A549 treated with DMSO at 1 μM for 4 hours (cell line): ENCODE data around the gene ABCF2. TPM values are rescaled to one million over a fixed set of nuclear protein-coding genes. Genes with fewer than 3 reads are reported as not detected.

Experiments
- total RNA-seq: library from RNA; stranded (reverse); fragments of 200-300 nt; extraction: Qiagen RNA extraction; gene quantifications from 5 replicates; pipeline ENCODE4 v1.2.3, GENCODE V29; 2022; ENCODE audit warnings: low read depth

Gene ABCF2
- 65.3 to 71.7 TPM (median 70.5 TPM) in 5 replicates for total RNA-seq

GRCh38 chr7:151226875-151227782 lies at the start of gene ABCF2:
Gene ABCF2, minus strand, starts transcription at chr7:151227205. Its CDS starts 747 bp downstream, at chr7:151226458.

DNA sequence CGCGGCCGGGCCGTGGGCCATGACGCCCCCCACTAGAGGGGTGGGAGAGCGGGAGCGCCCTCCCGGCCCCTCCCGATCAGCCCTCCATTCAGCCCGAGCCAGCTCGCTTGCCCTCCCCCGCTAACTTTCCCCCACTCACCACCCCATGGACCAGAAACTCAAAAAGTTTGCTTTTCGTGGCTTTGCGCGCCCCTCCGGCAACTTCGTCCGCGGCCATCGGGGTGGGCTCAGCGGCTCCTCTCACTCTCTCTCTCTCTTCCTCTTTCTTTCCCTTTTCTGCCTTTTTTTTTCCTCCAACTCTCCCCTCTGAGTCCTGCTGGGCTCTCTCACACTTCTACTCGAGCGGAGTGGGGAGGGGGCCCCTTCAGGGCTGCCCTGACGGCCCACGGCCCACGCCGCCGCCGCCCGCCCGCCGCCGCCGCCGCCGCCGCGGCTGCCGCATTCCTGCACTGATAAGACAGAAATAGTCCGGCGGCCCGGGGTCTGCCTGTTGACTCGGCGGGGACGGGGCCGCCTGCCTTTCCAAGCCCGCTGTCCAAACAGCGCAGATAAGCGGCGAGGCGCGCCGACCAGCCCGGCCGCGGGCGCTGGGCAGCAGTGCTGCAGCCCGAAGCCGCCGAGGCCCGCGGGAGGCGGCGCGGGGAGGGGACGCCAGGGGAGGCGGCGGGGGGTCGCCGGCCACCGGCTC lies 21.5 kb upstream of the ABCF2 start, which contains the start of gene SMARCD3:
TSS of gene SMARCD3 (minus strand) at position 349 of the 688 bp plus-strand sequence. CDS start at position 217, 132 bp downstream.

DNA sequence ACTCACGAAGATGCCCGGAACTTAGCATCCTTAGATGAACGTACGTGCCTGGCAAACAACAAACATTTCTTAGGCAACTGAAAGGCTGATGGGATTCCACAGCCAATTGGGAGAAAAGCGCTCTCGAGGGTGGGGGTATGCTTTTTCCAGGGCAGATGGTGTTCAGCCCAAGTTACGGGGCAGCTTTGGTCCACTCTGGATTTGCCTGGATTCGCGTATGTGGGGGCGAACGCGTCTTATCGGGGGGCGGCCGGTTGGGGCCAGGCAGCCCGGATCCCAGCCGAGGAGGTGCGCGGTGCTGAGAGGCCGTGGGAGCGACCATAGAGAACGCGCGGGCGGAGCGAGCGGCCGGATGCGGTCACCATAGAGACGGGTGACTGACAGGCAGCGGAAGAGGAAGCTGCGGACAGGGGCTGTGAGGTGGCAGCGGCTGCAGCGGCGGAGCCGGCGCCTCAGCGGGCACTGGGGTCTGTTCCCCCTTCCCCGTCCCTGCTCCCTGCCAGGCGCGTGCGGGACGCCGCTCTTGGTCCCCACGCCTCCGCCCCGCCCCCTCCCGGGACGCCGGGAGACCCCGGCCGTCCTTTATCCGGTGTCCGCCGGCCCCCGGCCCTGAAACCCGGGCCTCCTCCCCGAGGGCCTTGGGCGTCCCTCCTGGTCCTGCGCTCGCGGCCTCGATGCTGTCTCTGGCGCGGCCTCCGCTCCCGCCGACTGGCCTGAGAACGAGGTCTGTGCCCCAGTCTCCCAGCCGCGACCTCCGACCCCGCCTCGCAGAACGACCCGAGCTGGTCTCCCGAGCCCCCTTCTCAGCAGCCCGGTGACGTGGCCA lies 5.3 kb upstream of the ABCF2 start, which contains the start of gene CHPF2:
TSS of gene CHPF2 (plus strand) at position 393 of the 826 bp plus-strand sequence. CDS start 1,529 bp downstream, outside the sequence.

GRCh38 chr7:151210087-151210854 lies 16.7 kb downstream of the ABCF2 start, which contains the start of gene H2BK1:
Gene H2BK1, minus strand, starts transcription at chr7:151210488. Its CDS starts 170 bp downstream, at chr7:151210318.

DNA sequence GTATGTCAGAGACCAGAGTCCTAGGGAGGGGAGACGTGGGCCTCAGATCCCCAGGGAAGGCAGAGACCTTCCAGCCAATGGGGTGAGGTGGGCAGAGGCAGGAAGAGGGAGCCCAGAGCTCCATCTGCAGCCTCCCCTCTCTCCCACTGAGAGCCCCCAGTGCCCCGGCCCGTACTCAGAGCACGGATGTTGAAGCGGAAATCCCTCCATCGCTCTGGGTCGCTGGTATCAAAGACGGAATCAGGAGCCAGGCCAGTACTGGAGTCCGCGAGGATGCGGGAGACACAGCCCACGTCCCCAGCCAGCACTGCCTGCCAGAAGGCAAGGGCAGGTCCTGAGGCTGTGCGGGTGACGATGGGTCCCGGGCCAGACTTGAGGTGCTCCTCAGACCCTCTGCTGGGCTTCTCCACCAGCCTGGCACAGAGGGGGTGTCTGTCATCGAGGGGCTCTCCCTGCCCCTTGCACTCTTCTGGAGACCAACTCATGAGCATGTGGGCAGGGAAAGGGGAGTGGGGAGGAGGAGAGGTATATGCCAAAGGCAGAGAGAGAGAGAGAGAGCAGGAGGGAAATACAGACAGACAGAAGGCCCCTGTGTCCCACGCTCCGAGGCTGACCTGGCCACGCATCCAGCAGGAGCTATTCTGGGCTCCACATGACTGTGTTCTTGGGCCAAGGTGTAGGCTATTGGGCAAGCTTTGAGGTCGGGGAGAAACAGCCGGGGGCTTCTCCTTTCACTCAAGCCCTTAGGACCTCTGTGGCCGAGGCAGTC lies 40.2 kb downstream of the ABCF2 start, which contains the start of gene ASB10:
TSS of gene ASB10 (minus strand) at position 611 of the 769 bp plus-strand sequence. CDS start at position 491, 120 bp downstream.

GRCh38 chr7:151167197-151167961 lies 59.6 kb downstream of the ABCF2 start, which contains the start of gene GBX1:
Gene GBX1, minus strand, starts transcription at chr7:151167694. Its CDS starts 146 bp downstream, at chr7:151167548.

Other genes starting within 250 kb of the ABCF2 start
- gene KCNH2, start 248.9 kb downstream of the ABCF2 start, total RNA-seq = 0.35 to 0.51 TPM (median 0.44 TPM) in 5 replicates
- 0.17 to 0.49 TPM (median 0.26 TPM) in 5 replicates for gene NOS3, start 236.2 kb downstream of the ABCF2 start, total RNA-seq
- gene ATG9B, start 202.7 kb downstream of the ABCF2 start, total RNA-seq = 0.14 to 0.84 TPM (median 0.60 TPM) in 5 replicates
- 37.6 to 53.7 TPM (median 49.4 TPM) in 5 replicates for gene ABCB8, start 198.8 kb downstream of the ABCF2 start, total RNA-seq
- 7.5 to 13.1 TPM (median 10.6 TPM) in 5 replicates for gene ASIC3, start 178.7 kb downstream of the ABCF2 start, total RNA-seq
- gene CDK5, start 169.3 kb downstream of the ABCF2 start, total RNA-seq = 31.5 to 33.1 TPM (median 32.4 TPM) in 5 replicates
- gene SLC4A2, start 167.6 kb downstream of the ABCF2 start, total RNA-seq = 206 to 317 TPM (median 271 TPM) in 5 replicates
- 51.3 to 84.8 TPM (median 73.9 TPM) in 5 replicates for gene FASTK, start 146.4 kb downstream of the ABCF2 start, total RNA-seq
- 34.7 to 58.3 TPM (median 48.2 TPM) in 5 replicates for gene TMUB1, start 143.7 kb downstream of the ABCF2 start, total RNA-seq
- 62.0 to 72.4 TPM (median 67.1 TPM) in 5 replicates for gene AGAP3, start 140.7 kb downstream of the ABCF2 start, total RNA-seq
- 0.18 TPM in 1 of 5 replicates, not detected in the others for gene GBX1, start 59.5 kb downstream of the ABCF2 start, total RNA-seq
- not detected in 5 replicates for gene ASB10, start 40.0 kb downstream of the ABCF2 start, total RNA-seq
- not detected in 5 replicates for gene H2BK1, start 16.7 kb downstream of the ABCF2 start, total RNA-seq
- 43.2 to 52.5 TPM (median 47.1 TPM) in 5 replicates for gene CHPF2, start 5.3 kb upstream of the ABCF2 start, total RNA-seq
- 7.9 to 12.4 TPM (median 10.5 TPM) in 5 replicates for gene SMARCD3, start 21.5 kb upstream of the ABCF2 start, total RNA-seq
- gene NUB1, start 114.6 kb upstream of the ABCF2 start, total RNA-seq = 36.4 to 41.6 TPM (median 39.4 TPM) in 5 replicates
- 0.07 to 0.20 TPM (median 0.13 TPM) in 4 of 5 replicates, not detected in the other for gene WDR86, start 182.8 kb upstream of the ABCF2 start, total RNA-seq
- gene CRYGN, start 212.9 kb upstream of the ABCF2 start, total RNA-seq = not detected in 5 replicates